ENCODE results near the gene FAM117A.

FAM117A gene

DNA sequence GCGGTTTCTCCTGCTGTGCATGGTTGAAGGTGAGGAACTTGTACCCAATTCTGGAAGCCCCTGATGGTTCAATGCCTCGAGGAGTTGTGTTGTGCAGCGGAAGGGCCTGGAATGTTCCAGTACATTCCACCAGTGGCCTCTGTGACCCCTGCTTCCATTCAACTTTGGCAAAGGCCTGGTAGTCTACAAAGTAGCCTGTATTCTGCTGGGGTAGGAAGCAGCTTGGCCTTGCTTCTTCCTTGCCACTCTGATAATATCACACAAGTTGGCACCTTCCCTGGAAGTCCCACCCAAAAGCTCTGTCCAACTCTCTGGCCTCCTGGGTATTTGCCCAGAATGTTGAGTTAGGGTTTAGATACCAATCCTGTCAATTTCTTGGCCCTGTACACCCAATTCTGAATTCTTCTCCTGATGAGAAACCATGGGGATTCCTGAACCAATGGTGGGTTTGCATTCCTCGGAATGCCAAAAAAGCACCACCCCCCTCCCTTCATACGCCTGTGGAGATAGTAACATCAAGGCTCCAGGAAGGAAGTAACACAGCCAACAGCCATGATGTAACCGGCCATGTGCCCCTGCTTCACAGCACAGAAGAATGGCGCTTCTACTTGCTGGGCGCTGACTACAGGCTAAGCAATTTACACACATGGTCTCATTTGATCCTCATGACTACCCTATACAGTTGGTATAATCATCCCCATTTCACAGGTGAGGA lies 11.8 kb upstream of the FAM117A start:
- Histone ChIP-seq H3K9ac (ENCODE audit: low read depth, low read length) (no peak overlapping the region), H4K20me1 (ENCODE audit: insufficient read depth, low read length) (no peaks in the 10 kb centered on the region), H3K27me3 (ENCODE audit: insufficient read depth, low read length, poor library complexity) (peaks cover 3% of the 10 kb centered on the region), H3K36me3 (ENCODE audit: insufficient read depth, low read length) (no peaks in the 10 kb centered on the region), H3K79me2 (ENCODE audit: insufficient read depth, low read length) (no peaks in the 10 kb centered on the region), H3K27ac (ENCODE audit: low read length) (no peak overlapping the region), H3K9me3 (ENCODE audit: insufficient read depth, low read length, severe bottlenecking) (no peaks in the 10 kb centered on the region), H3K4me3 (ENCODE audit: low read depth in 1 of 2, low read length in 2 of 2) (no peak overlapping the region), H2AFZ (ENCODE audit: low read depth, low read length) (no peak overlapping the region), H3K4me2 (ENCODE audit: insufficient read depth, low read length) (no peak overlapping the region), H3K4me1 (ENCODE audit: insufficient read depth, low read length) (no peaks in the 10 kb centered on the region)
- TF ChIP-seq EZH2 (IDR thresholded peaks at IDR 0.05; ENCODE audit: borderline replicate concordance, low read depth, low read length, severe bottlenecking) = no peak
- TF ChIP-seq, protein P1, sequence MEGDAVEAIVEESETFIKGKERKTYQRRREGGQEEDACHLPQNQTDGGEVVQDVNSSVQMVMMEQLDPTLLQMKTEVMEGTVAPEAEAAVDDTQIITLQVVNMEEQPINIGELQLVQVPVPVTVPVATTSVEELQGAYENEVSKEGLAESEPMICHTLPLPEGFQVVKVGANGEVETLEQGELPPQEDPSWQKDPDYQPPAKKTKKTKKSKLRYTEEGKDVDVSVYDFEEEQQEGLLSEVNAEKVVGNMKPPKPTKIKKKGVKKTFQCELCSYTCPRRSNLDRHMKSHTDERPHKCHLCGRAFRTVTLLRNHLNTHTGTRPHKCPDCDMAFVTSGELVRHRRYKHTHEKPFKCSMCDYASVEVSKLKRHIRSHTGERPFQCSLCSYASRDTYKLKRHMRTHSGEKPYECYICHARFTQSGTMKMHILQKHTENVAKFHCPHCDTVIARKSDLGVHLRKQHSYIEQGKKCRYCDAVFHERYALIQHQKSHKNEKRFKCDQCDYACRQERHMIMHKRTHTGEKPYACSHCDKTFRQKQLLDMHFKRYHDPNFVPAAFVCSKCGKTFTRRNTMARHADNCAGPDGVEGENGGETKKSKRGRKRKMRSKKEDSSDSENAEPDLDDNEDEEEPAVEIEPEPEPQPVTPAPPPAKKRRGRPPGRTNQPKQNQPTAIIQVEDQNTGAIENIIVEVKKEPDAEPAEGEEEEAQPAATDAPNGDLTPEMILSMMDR (IDR thresholded peaks at IDR 0.05; ENCODE audit: borderline replicate concordance, extremely low read depth, low read length, poor library complexity, severe bottlenecking) = no peak
- DNase-seq (no peak), ATAC-seq (ENCODE audit: insufficient read depth, low read depth) (no peak)

DNA sequence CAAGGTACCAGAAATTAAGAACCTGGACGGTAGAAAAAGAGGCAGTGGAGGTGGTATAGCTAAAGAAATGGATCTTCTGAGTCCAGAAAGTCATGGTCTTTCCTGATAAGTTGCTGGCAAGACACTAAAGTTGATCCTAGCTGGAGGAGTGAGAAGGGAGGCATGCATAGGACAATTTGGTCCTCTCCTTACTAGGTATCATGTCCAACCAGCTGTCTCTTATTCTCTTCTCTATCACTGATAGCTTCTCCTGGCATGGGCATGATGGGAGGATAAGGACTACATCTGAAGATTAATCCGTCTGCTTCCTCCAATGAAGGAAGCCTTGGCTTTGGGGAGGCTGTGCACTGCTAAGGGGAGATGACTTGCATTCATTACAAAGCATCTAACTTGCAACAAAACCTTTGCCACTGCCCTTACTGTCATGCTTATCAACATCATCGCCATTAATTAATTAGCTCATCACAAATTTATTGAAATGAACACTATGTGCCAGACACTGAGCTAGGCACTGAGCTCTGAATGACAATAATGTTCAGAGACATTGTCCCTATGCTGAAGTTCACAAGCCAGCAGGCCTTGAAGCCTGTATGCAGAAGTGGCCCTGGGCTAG lies 3.1 kb upstream of the FAM117A start:
- no peak for ATAC-seq (ENCODE audit: insufficient read depth, low read depth)
- no peak for TF ChIP-seq EZH2 (IDR thresholded peaks at IDR 0.05; ENCODE audit: borderline replicate concordance, low read depth, low read length, severe bottlenecking)
- TF ChIP-seq, protein P1 (IDR thresholded peaks at IDR 0.05; ENCODE audit: borderline replicate concordance, extremely low read depth, low read length, poor library complexity, severe bottlenecking) = no peak

DNA sequence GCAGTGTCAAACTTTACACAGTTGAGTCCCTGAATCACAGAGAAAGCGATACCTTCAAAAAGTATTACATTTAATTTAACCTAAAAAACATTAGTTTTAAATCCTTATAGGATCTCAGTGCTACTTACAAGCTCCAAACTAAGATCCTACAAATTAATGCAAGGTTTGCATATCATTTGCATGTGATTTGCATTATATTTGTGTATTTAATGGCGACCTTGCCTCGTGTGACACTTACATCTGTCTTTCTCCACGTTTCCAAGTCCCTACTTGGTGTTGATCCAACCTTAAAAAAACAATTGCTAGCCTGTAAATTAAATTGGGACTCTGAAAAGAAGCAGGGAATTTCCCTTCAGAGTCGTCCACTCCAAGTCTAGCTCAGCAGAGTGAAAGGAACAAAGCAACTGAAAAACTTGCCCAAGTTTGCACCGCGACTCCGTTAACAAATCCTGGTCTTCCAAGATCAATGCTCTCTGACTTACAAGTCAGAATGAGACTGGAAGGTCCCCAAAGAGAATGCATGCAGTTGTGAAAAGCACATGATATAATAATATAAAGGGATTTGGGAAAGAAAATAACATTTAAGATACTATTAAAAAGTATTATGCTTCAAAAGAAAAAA lies 739 bp upstream of the FAM117A start:
- H3K27ac ChIP-seq (ENCODE audit: low read length) = no peak overlapping the region
- H3K27me3 ChIP-seq (ENCODE audit: insufficient read depth, low read length, poor library complexity) = peaks cover 6% of the 10 kb centered on the region
- H3K4me3 ChIP-seq (ENCODE audit: low read depth in 1 of 2, low read length in 2 of 2) = peak overlapping the region in 1 of 2 experiments; percentile 83; a peak in 2 of 4 replicates
- DNase-seq (no peak), ATAC-seq (ENCODE audit: insufficient read depth, low read depth) (no peak)
- H3K79me2 ChIP-seq (ENCODE audit: insufficient read depth, low read length) = peaks cover 39% of the 10 kb centered on the region
- peaks cover 38% of the 10 kb centered on the region for H3K4me1 ChIP-seq (ENCODE audit: insufficient read depth, low read length)
- no peaks in the 10 kb centered on the region for H3K36me3 ChIP-seq (ENCODE audit: insufficient read depth, low read length)
- H3K9ac ChIP-seq (ENCODE audit: low read depth, low read length) = no peak overlapping the region
- H3K9me3 ChIP-seq (ENCODE audit: insufficient read depth, low read length, severe bottlenecking) = no peaks in the 10 kb centered on the region
- no peak for TF ChIP-seq EZH2 (IDR thresholded peaks at IDR 0.05; ENCODE audit: borderline replicate concordance, low read depth, low read length, severe bottlenecking)
- TF ChIP-seq, protein P1 (IDR thresholded peaks at IDR 0.05; ENCODE audit: borderline replicate concordance, extremely low read depth, low read length, poor library complexity, severe bottlenecking) = no peak
- 0 out of 2 replicates have a peak overlapping the region, but pooled peaks have one; percentile 8 for H2AFZ ChIP-seq (ENCODE audit: low read depth, low read length)
- H3K4me2 ChIP-seq (ENCODE audit: insufficient read depth, low read length) = peak overlapping the region; percentile 69
- peaks cover 22% of the 10 kb centered on the region for H4K20me1 ChIP-seq (ENCODE audit: insufficient read depth, low read length)

More for the DNA sequence above, 3.1 kb upstream of the FAM117A start:
- Histone ChIP-seq H3K36me3 (ENCODE audit: insufficient read depth, low read length) (no peaks in the 10 kb centered on the region), H3K4me1 (ENCODE audit: insufficient read depth, low read length) (peaks cover 21% of the 10 kb centered on the region), H3K79me2 (ENCODE audit: insufficient read depth, low read length) (peaks cover 16% of the 10 kb centered on the region), H3K4me3 (ENCODE audit: low read depth in 1 of 2, low read length in 2 of 2) (no peak overlapping the region), H3K9ac (ENCODE audit: low read depth, low read length) (no peak overlapping the region), H2AFZ (ENCODE audit: low read depth, low read length) (no peak overlapping the region), H3K4me2 (ENCODE audit: insufficient read depth, low read length) (no peak overlapping the region), H4K20me1 (ENCODE audit: insufficient read depth, low read length) (peaks cover 11% of the 10 kb centered on the region), H3K27ac (ENCODE audit: low read length) (no peak overlapping the region), H3K9me3 (ENCODE audit: insufficient read depth, low read length, severe bottlenecking) (no peaks in the 10 kb centered on the region), H3K27me3 (ENCODE audit: insufficient read depth, low read length, poor library complexity) (peaks cover 6% of the 10 kb centered on the region)
- no peak for DNase-seq
